Measurements from ENCODE around the gene ZNF107.

GRCh38 chr7:64640504-64640903 lies 25.4 kb upstream of the ZNF107 start:
- TF ChIP-seq BHLHE40 (IDR thresholded peaks at IDR 0.05; ENCODE audit: borderline replicate concordance) (no peak), TARDBP (IDR thresholded peaks at IDR 0.05) (no peak), SP1 (IDR thresholded peaks at IDR 0.05) (no peak), FOXA1 (IDR thresholded peaks at IDR 0.05) (no peak), FOXM1 (IDR thresholded peaks at IDR 0.05; ENCODE audit: borderline replicate concordance) (no peak), ELF4 (IDR thresholded peaks at IDR 0.05) (no peak), CTBP1 (IDR thresholded peaks at IDR 0.05; ENCODE audit: borderline replicate concordance) (no peak), LEF1 (IDR thresholded peaks at IDR 0.05; ENCODE audit: borderline replicate concordance) (no peak)
